H1 (cell line): ENCODE data around the gene GALNT17. TPM values are rescaled to one million over a fixed set of nuclear protein-coding genes. Genes with fewer than 3 reads are reported as not detected.

Experiments
- CTCF ChIA-PET: fragments of 300-600 bp; sonication (Branson Sonifier 250); formaldehyde crosslinking; loops from one replicate; lab custom pipeline; 2021; ENCODE audit not compliant: partially characterized antibody; lab: Charles Lee
- POLR2A ChIA-PET: fragments of 300-600 bp; sonication (Branson Sonifier 250); formaldehyde crosslinking; loops from one replicate; lab custom pipeline; 2021; ENCODE audit warnings: inconsistent platforms; ENCODE audit not compliant: partially characterized antibody; lab: Charles Lee
- DNase-seq, 2 experiments: peaks; one replicate each; pipeline versions ENCODE4 v3.0.0 to v3.0.0-alpha.2; 2010 to 2022; ENCODE audit warnings: low spot score in 2 of 2, low read depth in 1 of 2, mixed read lengths in 1 of 2
- FAIRE-seq: peaks from 2 replicates; lab custom pipeline; 2011; peaks lifted over from hg19 to GRCh38; lab: Jason Lieb, UNC
- H2AFZ ChIP-seq: 2 replicates; pipeline ENCODE4 v1.8.1; 2012; ENCODE audit warnings: low read length, inconsistent platforms
- H2AK5ac ChIP-seq: 2 replicates; pipeline ENCODE4 v1.6.1; 2013; ENCODE audit warnings: low read depth, low read length
- H2BK120ac ChIP-seq: replicated peaks from 2 replicates; pipeline ENCODE3; 2013; ENCODE audit warnings: low read depth, low read length, inconsistent platforms
- H2BK12ac ChIP-seq: 2 replicates; pipeline ENCODE4 v1.6.1; 2013; ENCODE audit warnings: low read depth, low read length
- H2BK15ac ChIP-seq: 2 replicates; pipeline ENCODE4 v1.6.1; 2013; ENCODE audit warnings: low read length
- H2BK20ac ChIP-seq: 2 replicates; pipeline ENCODE4 v1.6.1; 2013; ENCODE audit warnings: low read length
- H2BK5ac ChIP-seq: 2 replicates; pipeline ENCODE4 v1.6.1; 2013; ENCODE audit warnings: low read depth, low read length
- H3K14ac ChIP-seq: 2 replicates; pipeline ENCODE4 v1.6.1; 2013; ENCODE audit warnings: inconsistent platforms; ENCODE audit not compliant: insufficient read length
- H3K18ac ChIP-seq: 2 replicates; pipeline ENCODE4 v1.6.1; 2013; ENCODE audit warnings: low read length; ENCODE audit errors: extremely low read depth
- H3K23ac ChIP-seq: 2 replicates; pipeline ENCODE4 v1.6.1; 2013; ENCODE audit warnings: inconsistent platforms; ENCODE audit not compliant: insufficient read length
- H3K23me2 ChIP-seq: 2 replicates; pipeline ENCODE4 v1.6.1; 2013; ENCODE audit warnings: low read depth, low read length
- H3K27ac ChIP-seq: 2 replicates; pipeline ENCODE4 v1.6.1; 2011; ENCODE audit warnings: low read depth, low read length, inconsistent platforms
- H3K27me3 ChIP-seq, 4 experiments: replicated peaks in 1 of 4; 1 replicate in 1 of 4; 2 replicates in 3 of 4; pipeline versions ENCODE4 v1.6.1 to v1.8.1; 2011 to 2013; ENCODE audit warnings: low read length in 3 of 4, mild to moderate bottlenecking in 3 of 4, inconsistent platforms in 2 of 4, mixed read lengths in 2 of 4, moderate library complexity in 1 of 4; ENCODE audit not compliant: control insufficient read depth in 3 of 4, insufficient read depth in 3 of 4; ENCODE audit errors: extremely low read depth in 1 of 4
- H3K36me3 ChIP-seq, 4 experiments: 2 replicates each; pipeline versions ENCODE4 v1.6.1 to v1.8.1; 2011 to 2013; ENCODE audit warnings: mild to moderate bottlenecking in 4 of 4, low read length in 3 of 4, moderate library complexity in 2 of 4, control low read depth in 1 of 4, inconsistent platforms in 1 of 4; ENCODE audit not compliant: insufficient read depth in 4 of 4, control insufficient read depth in 2 of 4
- H3K4ac ChIP-seq: replicated peaks from 2 replicates; pipeline ENCODE3; 2013; ENCODE audit warnings: low read length, low read depth, mixed read lengths, inconsistent platforms; ENCODE audit not compliant: insufficient read length
- H3K4me1 ChIP-seq, 4 experiments: replicated peaks in 1 of 4; 1 replicate in 1 of 4; 2 replicates in 3 of 4; pipeline versions ENCODE4 v1.6.1 to v1.8.1; 2011 to 2013; ENCODE audit warnings: low read length in 3 of 4, inconsistent platforms in 2 of 4, mixed read lengths in 1 of 4; ENCODE audit not compliant: insufficient read depth in 4 of 4, control insufficient read depth in 3 of 4
- H3K4me2 ChIP-seq, 2 experiments: 2 replicates each; pipeline versions ENCODE4 v1.6.1 to v1.8.1; 2011 to 2013; ENCODE audit warnings: low read depth in 2 of 2, low read length in 2 of 2, control low read depth in 1 of 2, inconsistent platforms in 1 of 2, mild to moderate bottlenecking in 1 of 2; ENCODE audit not compliant: insufficient read depth in 1 of 2
- H3K4me3 ChIP-seq, 4 experiments: fragments of 200-600, 300-600 bp in 1 of 4; sonication (generic), shearing (Covaris generic), sonication (Bioruptor Twin) in 1 of 4; 2 replicates each; pipeline versions ENCODE4 v1.5.1 to v1.8.1; 2011 to 2016; ENCODE audit warnings: low read length in 4 of 4, low read depth in 3 of 4, control low read depth in 2 of 4, inconsistent platforms in 2 of 4, mild to moderate bottlenecking in 2 of 4, mixed read lengths in 1 of 4, moderate library complexity in 1 of 4; ENCODE audit not compliant: insufficient read depth in 2 of 4; ENCODE audit errors: extremely low read depth in 1 of 4
- H3K56ac ChIP-seq: replicated peaks from 2 replicates; pipeline ENCODE3; 2013; ENCODE audit warnings: low read depth, mild to moderate bottlenecking, mixed read lengths, low read length, inconsistent platforms; ENCODE audit not compliant: insufficient read length
- H3K79me1 ChIP-seq: 2 replicates; pipeline ENCODE4 v1.6.1; 2013; ENCODE audit warnings: low read depth, low read length, control low read depth
- H3K79me2 ChIP-seq, 2 experiments: 2 replicates each; pipeline versions ENCODE4 v1.6.1 to v1.8.1; 2012 to 2013; ENCODE audit warnings: low read length in 2 of 2, mild to moderate bottlenecking in 2 of 2, inconsistent platforms in 1 of 2; ENCODE audit not compliant: insufficient read depth in 2 of 2, control insufficient read depth in 1 of 2
- H3K9ac ChIP-seq, 4 experiments: replicated peaks in 1 of 4; 1 replicate in 1 of 4; 2 replicates in 3 of 4; pipeline versions ENCODE4 v1.6.1 to v1.8.1; 2011 to 2013; ENCODE audit warnings: low read depth in 3 of 4, low read length in 3 of 4, control low read depth in 2 of 4, mild to moderate bottlenecking in 2 of 4, moderate library complexity in 2 of 4, inconsistent platforms in 1 of 4; ENCODE audit errors: extremely low read depth in 1 of 4
- H3K9me3 ChIP-seq, 2 experiments: 2 replicates each; pipeline versions ENCODE4 v1.6.1 to v1.8.1; 2012 to 2013; ENCODE audit warnings: mild to moderate bottlenecking in 2 of 2, moderate library complexity in 2 of 2, control low read depth in 1 of 2, inconsistent platforms in 1 of 2, low read depth in 1 of 2, low read length in 1 of 2, mixed read lengths in 1 of 2; ENCODE audit not compliant: insufficient read depth in 2 of 2
- H4K20me1 ChIP-seq, 2 experiments: replicated peaks in 1 of 2; 2 replicates each; pipeline versions ENCODE3 to v1.8.1; 2011 to 2013; ENCODE audit warnings: inconsistent platforms in 2 of 2, low read length in 2 of 2, mild to moderate bottlenecking in 1 of 2; ENCODE audit not compliant: insufficient read depth in 2 of 2, control insufficient read depth in 1 of 2
- H4K5ac ChIP-seq: 2 replicates; pipeline ENCODE4 v1.6.1; 2013; ENCODE audit warnings: low read length, low read depth, mixed read lengths, inconsistent platforms; ENCODE audit not compliant: insufficient read length
- H4K8ac ChIP-seq: 2 replicates; pipeline ENCODE4 v1.8.0; 2013; ENCODE audit warnings: mild to moderate bottlenecking, moderate library complexity, low read length, inconsistent platforms; ENCODE audit not compliant: insufficient read depth; ENCODE audit errors: extremely low read depth
- H4K91ac ChIP-seq: replicated peaks from 2 replicates; pipeline ENCODE3; 2013; ENCODE audit warnings: low read length, mixed read lengths, inconsistent platforms; ENCODE audit not compliant: insufficient read length
- EZH2 ChIP-seq: fragments of 200-600 bp; sonication (generic); IDR thresholded peaks from 2 replicates; pipeline ENCODE4 v1.7.1; 2012; ENCODE audit warnings: low read depth, mild to moderate bottlenecking, moderate library complexity, low read length, inconsistent platforms; ENCODE audit not compliant: severe bottlenecking
- WGBS, 2 experiments: shearing (Covaris generic) in 1 of 2; methylation state at CpG; one replicate each; pipeline versions ENCODE4 v1.1.6 to v1.1.7; 2013 to 2015; ENCODE audit warnings: low lambda C conversion rate in 2 of 2, mixed read lengths in 2 of 2, inconsistent platforms in 1 of 2, low coverage in 1 of 2, missing lambda C conversion rate in 1 of 2; ENCODE audit not compliant: insufficient replicate concordance in 2 of 2, insufficient coverage in 1 of 2, insufficient read length in 1 of 2; ENCODE audit errors: extremely low coverage in 1 of 2, missing lambda C conversion rate in 1 of 2; 5-methylcytosine and 5-hydroxymethylcytosine counted together
- polyA plus RNA-seq, 7 experiments: library from polyadenylated mRNA; depleted of rRNA in 3 of 7; stranded (reverse) in 5 of 7; unstranded in 2 of 7; fragments of >200 nt in 5 of 7; fragments of 200-250 nt in 2 of 7; gene quantifications; 1 replicate in 5 of 7; 2 replicates in 1 of 7; 4 replicates in 1 of 7; pipeline versions ENCODE4 v1.2.1 to v1.2.3, GENCODE V29; 2011 to 2013; ENCODE audit warnings: missing spikeins in 2 of 7, mixed read lengths in 2 of 7
- total RNA-seq: library from RNA; stranded (reverse); fragmentation: NEBNext Ultra II Directional; extraction: Animal tissue kit (Norgen Biotek cat#: 25700); gene quantifications from 2 replicates; pipeline ENCODE4 v1.2.1, GENCODE V29; 2021

Gene GALNT17
- total and polyA plus RNA-seq, 2 of the 8 experiments (the other 6 are each of a cell fraction or from before 2014, with no cell fraction given), result 37.7 to 47.0 TPM

DNA sequence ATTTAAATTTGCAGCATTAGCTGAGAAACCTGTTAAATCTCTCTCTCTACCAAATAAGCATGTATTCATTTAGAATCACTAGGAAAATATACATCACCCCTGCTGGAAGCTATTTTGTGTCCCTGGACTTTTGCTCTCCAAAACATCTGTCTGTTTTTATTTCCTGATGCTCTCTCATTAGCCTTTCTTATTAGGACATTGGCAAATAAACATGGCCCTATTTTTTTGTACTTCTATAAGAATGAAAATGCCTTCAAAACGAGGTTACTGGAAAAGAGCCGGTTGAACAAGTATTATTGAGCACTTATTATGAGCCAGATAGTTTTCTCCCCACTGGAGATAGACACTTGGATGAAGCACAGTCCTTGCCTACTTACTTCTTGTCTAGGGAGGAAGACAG lies 206.9 kb downstream of the GALNT17 start:
- Histone ChIP-seq H3K14ac (no peak overlapping the region), H3K23me2 (no peaks in the 10 kb centered on the region; the same call in 1 of the 2 replicates), H4K8ac (no peak overlapping the region), H2BK15ac (no peak overlapping the region), H4K5ac (no peak overlapping the region), H3K36me3 (peaks cover 0 to 13% (median 6%) of the 10 kb centered on the region in 4 experiments; a peak in 3 of 8 replicates), H3K9me3 (peaks cover 2% of the 10 kb centered on the region in 2 experiments; a peak in 2 of 4 replicates), H2BK120ac (no peak overlapping the region), H3K79me1 (peaks cover 5% of the 10 kb centered on the region; the same call in 1 of the 2 replicates), H2BK5ac (no peak overlapping the region), H3K4me2 (no peak overlapping the region), H2AFZ (no peak overlapping the region), H2AK5ac (no peak overlapping the region), H3K9ac (no peak overlapping the region), H3K27me3 (no peaks in the 10 kb centered on the region), H3K27ac (no peak overlapping the region), H3K4me1 (no peaks in the 10 kb centered on the region; a peak in 1 of 7 replicates), H3K56ac (no peak overlapping the region), H3K18ac (no peak overlapping the region), H3K4ac (peak overlapping the region; percentile 87), H3K23ac (no peak overlapping the region), H4K20me1 (no peaks in the 10 kb centered on the region), H3K79me2 (peaks cover 0 to 30% of the 10 kb centered on the region in 2 experiments; a peak in 2 of 4 replicates), H3K4me3 (no peak overlapping the region), H2BK12ac (no peak overlapping the region), H4K91ac (no peak overlapping the region), H2BK20ac (no peak overlapping the region)
- WGBS, 2 experiments, result 93% methylated on average over 2 of the region's 2 CpGs; no CpG with 5 or more reads in 1 of the 2 experiments
- FAIRE-seq, result no peak
- DNase-seq, result no peak
- ChIA-PET CTCF (no interaction called here), POLR2A (no interaction called here)
- no peak for TF ChIP-seq EZH2
